PC-3 (cell line): ENCODE data around the gene TGFB1. TPM values are rescaled to one million over a fixed set of nuclear protein-coding genes. Genes with fewer than 3 reads are reported as not detected.

Experiments
- ATAC-seq: fragments of 200-7000 bp; cut with Tn5 transposase; 2 replicates; pipeline ENCODE4 v1.9.1; 2020; ENCODE audit warnings: mild to moderate bottlenecking, moderate library complexity
- BruUV-seq: library from RNA; stranded (reverse); fragments of 400-500 nt; replicated peaks from 2 replicates; lab custom pipeline; 2021; lab: Mats Ljungman, UMichigan
- CTCF ChIA-PET: fragments of 300-600 bp; sonication (Branson Sonifier 250); formaldehyde crosslinking; loops from one replicate; lab custom pipeline; 2022; ENCODE audit warnings: antibody characterized with exemption; lab: Charles Lee
- POLR2A ChIA-PET: fragments of 300-600 bp; sonication (Branson Sonifier 250); formaldehyde crosslinking; loops from one replicate; lab custom pipeline; 2022; ENCODE audit warnings: antibody characterized with exemption; ENCODE audit not compliant: unreplicated experiment; lab: Charles Lee
- DNase-seq: peaks from one replicate; pipeline ENCODE4 v3.0.0-alpha.2; 2015
- H2AFZ ChIP-seq: fragments of 300-600 bp; sonication (generic); 2 replicates; pipeline ENCODE4 v1.6.0; 2016; ENCODE audit warnings: antibody characterized with exemption, low read length
- H3F3A ChIP-seq: fragments of 300-600 bp; sonication (generic); one replicate; pipeline ENCODE4 v1.6.0; 2017; ENCODE audit warnings: antibody characterized with exemption, low read length, control low read depth, mild to moderate bottlenecking; ENCODE audit not compliant: unreplicated experiment
- H3K27ac ChIP-seq: fragments of 300-600 bp; sonication (generic); 2 replicates; pipeline ENCODE4 v1.5.1; 2016; ENCODE audit warnings: mild to moderate bottlenecking, low read length
- H3K27me3 ChIP-seq: fragments of 300-600 bp; sonication (generic); 2 replicates; pipeline ENCODE4 v1.6.1; 2016; ENCODE audit warnings: low read length, mixed read lengths
- H3K36me3 ChIP-seq: fragments of 300-600 bp; sonication (generic); 2 replicates; pipeline ENCODE4 v1.6.1; 2016; ENCODE audit warnings: low read depth, mixed run types, low read length, mixed read lengths
- H3K4me1 ChIP-seq: fragments of 300-600 bp; sonication (generic); 2 replicates; pipeline ENCODE4 v1.5.1; 2016; ENCODE audit warnings: low read length; ENCODE audit not compliant: insufficient read depth
- H3K4me2 ChIP-seq: fragments of 300-600 bp; sonication (generic); 2 replicates; pipeline ENCODE4 v1.6.0; 2016; ENCODE audit warnings: low read length
- H3K4me3 ChIP-seq: fragments of 300-600 bp; sonication (generic); 2 replicates; pipeline ENCODE4 v1.5.1; 2016; ENCODE audit warnings: mild to moderate bottlenecking, low read length, mixed read lengths
- H3K79me2 ChIP-seq: fragments of 300-600 bp; sonication (generic); 2 replicates; pipeline ENCODE4 v1.6.1; 2017; ENCODE audit warnings: low read length, mixed read lengths
- H3K9ac ChIP-seq: fragments of 300-600 bp; sonication (generic); 2 replicates; pipeline ENCODE4 v1.6.0; 2016; ENCODE audit warnings: mild to moderate bottlenecking, low read length
- H3K9me2 ChIP-seq: fragments of 300-600 bp; sonication (generic); replicated peaks from 2 replicates; pipeline ENCODE4 v1.6.1; 2016; ENCODE audit warnings: mixed run types, low read length, mixed read lengths
- H3K9me3 ChIP-seq: fragments of 300-600 bp; sonication (generic); 2 replicates; pipeline ENCODE4 v1.6.1; 2016; ENCODE audit warnings: low read length, mixed read lengths
- H4K20me1 ChIP-seq: fragments of 300-600 bp; sonication (generic); 2 replicates; pipeline ENCODE4 v1.6.1; 2016; ENCODE audit warnings: low read length, mixed read lengths
- CTCF ChIP-seq: fragments of 300-600 bp; sonication (generic); conservative IDR thresholded peaks from 2 replicates; pipeline ENCODE4 v1.5.1; 2017; ENCODE audit warnings: antibody characterized with exemption, low read depth, mild to moderate bottlenecking, low read length
- EZH2 ChIP-seq: fragments of 300-600 bp; sonication (generic); IDR thresholded peaks from one replicate; pipeline ENCODE4 v1.6.1; 2017; ENCODE audit warnings: antibody characterized with exemption, mild to moderate bottlenecking, low read length; ENCODE audit not compliant: unreplicated experiment
- EZH2phosphoT487 ChIP-seq: fragments of 300-600 bp; sonication (generic); IDR thresholded peaks from 2 replicates; pipeline ENCODE4 v1.6.1; 2018; ENCODE audit warnings: mild to moderate bottlenecking, antibody characterized with exemption, low read length, borderline replicate concordance
- intact Hi-C: fragments of 100-400 bp; cut with micrococcal nuclease; formaldehyde crosslinking; loops from 2 replicates; pipeline ENCODE4 v1.9.0; 2023
- total RNA-seq: library from RNA; depleted of rRNA; stranded (reverse); fragments of >200 nt; gene quantifications from 2 replicates; pipeline ENCODE4 v1.2.3, GENCODE V29; 2014

The TGFB1 gene
- total RNA-seq, 1 experiment from 2014 or later: 16.4 TPM

GRCh38 chr19:41401483-41401882 is 47.8 kb upstream of the TGFB1 start:
- H2AFZ ChIP-seq: no peak overlapping the region
- H3K79me2 ChIP-seq: peaks cover 20% of the 10 kb centered on the region
- H3K4me1 ChIP-seq: 0 out of 2 replicates have a peak, but pooled peaks cover 5% of the 10 kb centered on the region
- no peak overlapping the region for H3K4me2 ChIP-seq
- no TSS peak for BruUV-seq
- no peaks in the 10 kb centered on the region for H3K27me3 ChIP-seq
- POLR2A ChIA-PET: no interaction called here
- ATAC-seq: no peak
- no peak for DNase-seq
- TF ChIP-seq EZH2phosphoT487: no peak
- TF ChIP-seq EZH2: no peak
- intact Hi-C loops: no loop called here
- no peaks in the 10 kb centered on the region for H3K9me2 ChIP-seq
- no peaks in the 10 kb centered on the region for H3K36me3 ChIP-seq
- H3K4me3 ChIP-seq: no peak overlapping the region
- no peak overlapping the region for H3K27ac ChIP-seq
- no peaks in the 10 kb centered on the region for H3K9me3 ChIP-seq
- H3F3A ChIP-seq: no peaks in the 10 kb centered on the region
- CTCF ChIA-PET: interaction anchor here (0.6 kb wide), 1 partner anchor 1431 kb away, joined by 3 read pairs; the partner anchor contains the start of gene PSMC4
- H3K9ac ChIP-seq: no peak overlapping the region
- H4K20me1 ChIP-seq: no peaks in the 10 kb centered on the region

- no TSS peak for BruUV-seq
- no peak overlapping the region for H3K4me2 ChIP-seq
- H3K9me3 ChIP-seq: no peaks in the 10 kb centered on the region
- H3F3A ChIP-seq: no peaks in the 10 kb centered on the region
- TF ChIP-seq EZH2 (no peak), CTCF (no peak), EZH2phosphoT487 (no peak)
- peaks cover 10% of the 10 kb centered on the region; the same call in 1 of the 2 replicates for H3K4me1 ChIP-seq
- ATAC-seq (no peak), DNase-seq (no peak)
- no peak overlapping the region for H2AFZ ChIP-seq
- no peaks in the 10 kb centered on the region for H3K36me3 ChIP-seq
- no peak overlapping the region for H3K4me3 ChIP-seq
- no peaks in the 10 kb centered on the region for H3K27me3 ChIP-seq
- CTCF ChIA-PET: no interaction called here
- H4K20me1 ChIP-seq: no peaks in the 10 kb centered on the region
- no peaks in the 10 kb centered on the region for H3K9me2 ChIP-seq
- POLR2A ChIA-PET: no interaction called here
- intact Hi-C loops: no loop called here
- H3K79me2 ChIP-seq: peaks cover 36% of the 10 kb centered on the region
- H3K27ac ChIP-seq: no peak overlapping the region
- H3K9ac ChIP-seq: no peak overlapping the region
Observed at GRCh38 chr19:41399525-41399924, 45.8 kb upstream of the TGFB1 start.

GRCh38 chr19:41399091-41399490 is 45.4 kb upstream of the TGFB1 start:
- Histone ChIP-seq H3K27ac (no peak overlapping the region), H3K4me1 (peaks cover 10% of the 10 kb centered on the region; the same call in 1 of the 2 replicates), H2AFZ (no peak overlapping the region), H3K27me3 (no peaks in the 10 kb centered on the region), H3K36me3 (no peaks in the 10 kb centered on the region), H3K4me2 (peak overlapping the region; percentile 95), H3K79me2 (peaks cover 36% of the 10 kb centered on the region), H3K9ac (peak overlapping the region; percentile 97; the same call in 1 of the 2 replicates), H3K4me3 (peak overlapping the region; percentile 96; the same call in 1 of the 2 replicates), H4K20me1 (no peaks in the 10 kb centered on the region), H3F3A (no peaks in the 10 kb centered on the region), H3K9me3 (no peaks in the 10 kb centered on the region), H3K9me2 (no peaks in the 10 kb centered on the region)
- intact Hi-C loops: no loop called here
- ChIA-PET CTCF (interaction anchor here (0.5 kb wide), 1 partner anchor 74 kb away, joined by 7 read pairs; no protein-coding TSS in a partner anchor), POLR2A (no interaction called here)
- no TSS peak for BruUV-seq
- no peak for DNase-seq
- TF ChIP-seq EZH2phosphoT487 (no peak), EZH2 (no peak), CTCF (no peak)
- no peak for ATAC-seq
